Lower leg skin (tissue), 3 donors: Measurements from ENCODE around the gene CPLX3.

ENCODE experiments used
- CTCF ChIP-seq, 3 donors: fragments of 450-650 bp; IDR thresholded peaks; one replicate each; pipeline ENCODE4 v1.5.1; 2016; ENCODE audit warnings: antibody characterized with exemption in 3 of 3, mild to moderate bottlenecking in 3 of 3, moderate library complexity in 2 of 3
- POLR2A ChIP-seq, 2 donors: fragments of 450-650 bp; IDR thresholded peaks; one replicate each; pipeline ENCODE4 v1.6.1; 2016 to 2017; ENCODE audit warnings: antibody characterized with exemption in 2 of 2, mild to moderate bottlenecking in 1 of 2, moderate library complexity in 1 of 2

GRCh38 chr15:74787251-74788041, 39.0 kb upstream of the CPLX3 start:
- no peak for TF ChIP-seq CTCF (IDR thresholded peaks at IDR 0.05)
- no peak for TF ChIP-seq POLR2A (IDR thresholded peaks at IDR 0.05)
